BJ (cell line): ENCODE results near the gene ECEL1. TPM values are rescaled to one million over a fixed set of nuclear protein-coding genes. Genes with fewer than 3 reads are reported as not detected.

ENCODE experiments used
- CTCF ChIA-PET: fragments of 350-600 bp; formaldehyde crosslinking; extraction: SDS; loops from one replicate; lab custom pipeline; 2021; ENCODE audit warnings: antibody characterized with exemption, inconsistent platforms; lab: Yijun Ruan, JAX
- POLR2A ChIA-PET: fragments of 300-600 bp; sonication (Branson Sonifier 250); formaldehyde crosslinking; extraction: SDS; loops from one replicate; lab custom pipeline; 2021; ENCODE audit warnings: antibody characterized with exemption; lab: Charles Lee
- DNase-seq: peaks from one replicate; pipeline ENCODE4 v3.0.0-alpha.2; 2011; ENCODE audit warnings: low read depth
- H3K27me3 ChIP-seq: 2 replicates; pipeline ENCODE4 v1.6.0; 2011; ENCODE audit warnings: low read length; ENCODE audit not compliant: control insufficient read depth, insufficient read depth
- H3K36me3 ChIP-seq: 2 replicates; pipeline ENCODE4 v1.5.1; 2011; ENCODE audit warnings: low read length; ENCODE audit not compliant: control insufficient read depth, insufficient read depth
- H3K4me3 ChIP-seq: 2 replicates; pipeline ENCODE4 v1.5.1; 2011; ENCODE audit warnings: low read depth, mild to moderate bottlenecking, control low read depth, low read length
- polyA plus RNA-seq: library from polyadenylated mRNA; depleted of rRNA; stranded (reverse); fragments of >200 nt; gene quantifications from 2 replicates; pipeline ENCODE4 v1.2.3, GENCODE V29; 2011
- TF ChIP-seq, protein P1 (sequence below): IDR thresholded peaks from 2 replicates; pipeline ENCODE4 v1.5.1; 2011; ENCODE audit warnings: low read depth, mild to moderate bottlenecking, control low read depth, inconsistent platforms, low read length, moderate library complexity; ENCODE audit not compliant: insufficient read depth

The ECEL1 gene
- polyA plus RNA-seq, 1 experiment: not detected

DNA sequence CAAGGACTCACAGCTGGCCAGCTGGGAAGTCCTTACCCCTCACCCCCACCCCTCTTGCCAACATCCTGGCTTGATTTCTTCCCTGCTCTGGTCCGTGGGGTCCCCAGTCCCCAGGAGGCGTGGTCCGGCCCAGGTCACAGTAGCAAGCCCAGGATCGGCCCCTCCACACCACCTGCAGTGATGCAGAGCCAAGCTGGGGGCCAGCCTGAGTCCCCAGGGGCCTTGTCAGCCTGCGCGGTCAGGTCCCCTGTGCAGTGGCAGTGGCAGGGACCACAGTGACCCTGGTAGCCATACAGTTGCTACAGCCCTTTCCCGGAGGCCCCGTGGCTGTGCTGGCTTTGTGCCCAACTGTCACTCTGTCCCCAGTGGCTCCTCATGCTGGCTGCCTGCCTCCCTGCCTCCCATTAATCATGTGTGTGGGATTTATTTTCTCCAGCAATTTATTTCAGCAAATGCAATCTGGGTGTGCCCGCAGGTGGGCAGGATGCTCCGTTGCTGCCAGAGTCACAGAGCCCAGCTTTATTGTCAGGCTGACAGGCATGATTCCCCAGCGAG lies 23.8 kb upstream of the ECEL1 start:
- H3K27me3 ChIP-seq: peaks cover 6% of the 10 kb centered on the region
- TF ChIP-seq, protein P1, sequence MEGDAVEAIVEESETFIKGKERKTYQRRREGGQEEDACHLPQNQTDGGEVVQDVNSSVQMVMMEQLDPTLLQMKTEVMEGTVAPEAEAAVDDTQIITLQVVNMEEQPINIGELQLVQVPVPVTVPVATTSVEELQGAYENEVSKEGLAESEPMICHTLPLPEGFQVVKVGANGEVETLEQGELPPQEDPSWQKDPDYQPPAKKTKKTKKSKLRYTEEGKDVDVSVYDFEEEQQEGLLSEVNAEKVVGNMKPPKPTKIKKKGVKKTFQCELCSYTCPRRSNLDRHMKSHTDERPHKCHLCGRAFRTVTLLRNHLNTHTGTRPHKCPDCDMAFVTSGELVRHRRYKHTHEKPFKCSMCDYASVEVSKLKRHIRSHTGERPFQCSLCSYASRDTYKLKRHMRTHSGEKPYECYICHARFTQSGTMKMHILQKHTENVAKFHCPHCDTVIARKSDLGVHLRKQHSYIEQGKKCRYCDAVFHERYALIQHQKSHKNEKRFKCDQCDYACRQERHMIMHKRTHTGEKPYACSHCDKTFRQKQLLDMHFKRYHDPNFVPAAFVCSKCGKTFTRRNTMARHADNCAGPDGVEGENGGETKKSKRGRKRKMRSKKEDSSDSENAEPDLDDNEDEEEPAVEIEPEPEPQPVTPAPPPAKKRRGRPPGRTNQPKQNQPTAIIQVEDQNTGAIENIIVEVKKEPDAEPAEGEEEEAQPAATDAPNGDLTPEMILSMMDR: no peak

DNA sequence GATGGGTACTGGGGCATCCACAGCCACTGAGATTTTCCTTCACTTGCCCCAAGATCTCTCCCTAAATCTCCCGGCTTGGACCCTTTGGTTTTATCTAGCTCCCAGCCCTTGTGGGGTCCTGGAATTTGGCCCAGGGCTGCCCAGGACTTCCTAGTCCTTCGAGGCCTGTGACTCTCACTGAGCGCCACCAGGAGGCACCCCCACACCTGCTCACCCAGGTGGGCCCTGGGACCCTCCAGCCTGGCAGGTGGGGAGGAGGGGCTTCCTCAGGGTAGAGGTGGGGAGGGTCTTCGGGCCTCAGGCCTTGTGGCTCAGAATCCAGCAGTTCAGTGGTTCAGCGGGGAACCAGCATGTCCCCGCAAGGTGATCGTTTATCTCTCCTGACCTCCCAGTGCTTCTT lies 20.6 kb upstream of the ECEL1 start:
- DNase-seq: no peak
- TF ChIP-seq, protein P1: no peak
- H3K36me3 ChIP-seq: no peaks in the 10 kb centered on the region
- ChIA-PET CTCF (interaction anchor here (2.4 kb wide), 1 partner anchor 14 kb away, joined by 15 read pairs; no protein-coding TSS in a partner anchor), POLR2A (no interaction called here)
- H3K4me3 ChIP-seq: no peak overlapping the region
- peaks cover 30% of the 10 kb centered on the region for H3K27me3 ChIP-seq

More for the DNA sequence above, 23.8 kb upstream of the ECEL1 start:
- CTCF ChIA-PET: interaction anchor here (1.4 to 1.7 kb wide), 2 partner anchors 10 to 11 kb away, joined by 5 to 9 read pairs; no protein-coding TSS in a partner anchor
- Histone ChIP-seq H3K4me3 (no peak overlapping the region), H3K36me3 (no peaks in the 10 kb centered on the region)
- DNase-seq: no peak
- POLR2A ChIA-PET: no interaction called here

DNA sequence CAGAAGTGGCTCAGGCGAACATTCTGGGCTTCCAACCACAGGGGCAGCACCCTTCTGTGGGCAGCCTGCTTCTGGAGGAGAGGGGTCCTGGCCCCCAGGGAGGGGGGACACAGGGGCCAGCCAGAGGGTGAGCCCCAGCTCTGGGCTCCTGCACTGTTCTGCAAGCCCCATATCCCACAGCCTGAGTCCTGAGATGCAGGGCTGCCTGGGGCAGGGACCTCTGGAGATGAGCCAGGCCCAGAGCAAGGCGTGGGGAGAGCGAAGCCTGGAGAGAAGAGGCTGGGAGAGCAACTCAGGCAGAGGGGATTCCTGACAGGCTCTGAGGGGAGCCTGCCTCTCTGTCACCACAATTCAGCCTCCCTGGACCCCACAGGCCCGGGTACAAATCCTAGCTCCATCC lies 19.1 kb upstream of the ECEL1 start:
- TF ChIP-seq, protein P1: no peak
- peaks cover 38% of the 10 kb centered on the region for H3K27me3 ChIP-seq
- no peak overlapping the region for H3K4me3 ChIP-seq
- ChIA-PET POLR2A (no interaction called here), CTCF (interaction anchor here (2.4 kb wide), 1 partner anchor 15 kb away, joined by 15 read pairs; no protein-coding TSS in a partner anchor)
- no peak for DNase-seq
- H3K36me3 ChIP-seq: no peaks in the 10 kb centered on the region

DNA sequence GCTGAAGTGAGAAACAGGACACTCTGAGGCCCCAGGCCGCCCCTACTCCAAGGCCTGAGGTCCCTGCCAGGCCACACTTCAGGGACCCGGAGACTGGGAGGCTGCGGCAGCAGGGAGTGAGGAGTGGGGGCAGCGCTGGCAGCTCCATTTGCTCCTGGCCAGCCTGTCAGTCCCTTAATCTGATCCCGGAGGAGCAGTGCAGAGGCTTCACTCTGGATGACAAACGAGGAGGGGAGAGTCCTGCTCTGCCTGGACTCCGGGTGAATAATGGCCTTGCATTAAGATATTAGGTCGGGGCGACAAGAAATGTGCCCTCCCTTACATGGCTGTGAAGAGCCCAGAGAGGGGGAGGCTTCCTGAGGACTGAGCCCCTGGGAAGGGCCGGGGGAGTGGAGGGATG lies 18.2 kb upstream of the ECEL1 start:
- peaks cover 38% of the 10 kb centered on the region for H3K27me3 ChIP-seq
- H3K36me3 ChIP-seq: no peaks in the 10 kb centered on the region
- H3K4me3 ChIP-seq: no peak overlapping the region
- TF ChIP-seq, protein P1: no peak
- ChIA-PET CTCF (no interaction called here), POLR2A (no interaction called here)
- DNase-seq: no peak

DNA sequence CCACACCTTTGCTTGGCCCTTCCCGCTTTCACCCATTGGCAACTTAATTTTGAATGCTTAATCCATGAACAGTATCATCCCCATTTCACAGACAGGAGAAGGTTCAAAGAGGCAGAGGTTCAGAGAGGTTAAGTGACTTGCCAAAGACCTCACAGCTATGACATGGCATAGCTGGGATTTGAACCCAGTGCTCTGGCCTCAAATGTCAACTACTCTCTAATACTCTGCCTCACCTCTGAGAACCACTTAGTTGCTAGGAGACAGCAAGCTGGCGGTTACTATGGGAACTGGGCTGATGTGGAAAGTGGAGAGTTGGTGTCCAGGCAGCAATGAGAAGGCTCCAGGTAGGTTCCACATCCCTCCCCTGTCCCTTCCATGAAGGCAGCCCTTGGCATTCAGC lies 16.8 kb upstream of the ECEL1 start:
- ChIA-PET CTCF (no interaction called here), POLR2A (no interaction called here)
- TF ChIP-seq, protein P1: no peak
- Histone ChIP-seq H3K4me3 (no peak overlapping the region), H3K27me3 (peaks cover 38% of the 10 kb centered on the region), H3K36me3 (no peaks in the 10 kb centered on the region)
- DNase-seq: no peak
